HPDE6-E6E7 (cell line): ENCODE measurements around the gene MATN4.
A peak's percentile ranks its signal among the peaks of the same experiment; 100 is the strongest.

Source experiments
- DNase-seq: peaks from one replicate; pipeline ENCODE4 v3.0.0; 2011; ENCODE audit warnings: missing footprints; ENCODE audit errors: extremely low spot score

Gene MATN4

GRCh38 chr20:45340951-45341350, 32.9 kb upstream of the MATN4 start:
- no peak for DNase-seq

DNA sequence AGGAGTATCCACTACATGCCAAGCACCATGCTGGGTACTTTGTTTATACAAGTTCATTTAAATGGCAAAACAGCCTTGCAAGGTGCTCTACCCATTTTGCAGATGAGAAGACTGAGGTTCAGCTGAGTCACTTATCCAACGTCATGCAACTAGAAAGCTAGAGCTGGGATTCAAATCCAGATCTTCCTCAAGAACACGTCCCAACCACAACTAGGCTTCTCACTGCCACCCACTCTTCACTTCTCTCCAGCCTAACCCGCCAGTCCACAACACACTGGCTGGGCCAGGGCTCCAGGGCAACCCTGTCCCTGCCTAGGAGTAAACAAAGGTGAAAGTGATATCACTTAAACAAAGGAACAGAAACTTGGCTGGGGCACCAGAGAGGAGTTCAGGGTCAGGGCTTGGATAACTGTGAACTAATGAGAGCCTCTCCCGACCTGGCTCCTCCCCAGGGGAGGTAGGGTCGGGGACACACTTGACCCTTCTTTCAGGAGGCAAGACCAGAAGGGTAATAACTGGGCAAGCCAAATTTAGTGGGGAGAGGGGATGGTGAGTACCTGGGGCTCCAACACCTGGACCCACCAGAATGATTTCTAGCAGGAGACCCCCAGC, 32.2 kb upstream of the MATN4 start:
- no peak for DNase-seq

DNA sequence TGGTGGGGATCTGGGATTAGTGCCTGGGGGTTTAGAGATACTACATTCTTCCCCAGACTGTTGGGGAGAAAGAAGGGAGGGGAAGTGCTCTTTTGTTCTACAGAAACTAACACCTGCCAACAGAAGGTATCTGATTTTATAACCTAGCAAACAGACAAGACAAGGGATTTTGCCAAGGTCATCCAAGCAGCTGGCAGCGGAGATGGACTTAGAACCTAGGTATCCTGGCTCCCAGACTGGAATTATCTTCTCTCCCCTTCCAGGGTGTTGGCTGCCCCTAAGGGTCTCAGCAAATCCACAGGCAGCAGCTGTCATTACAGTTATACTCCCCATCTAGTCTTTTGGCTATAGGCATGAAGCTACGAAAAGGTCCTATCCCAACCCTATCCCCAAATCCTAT, 31.7 kb upstream of the MATN4 start:
- no peak for DNase-seq

DNA sequence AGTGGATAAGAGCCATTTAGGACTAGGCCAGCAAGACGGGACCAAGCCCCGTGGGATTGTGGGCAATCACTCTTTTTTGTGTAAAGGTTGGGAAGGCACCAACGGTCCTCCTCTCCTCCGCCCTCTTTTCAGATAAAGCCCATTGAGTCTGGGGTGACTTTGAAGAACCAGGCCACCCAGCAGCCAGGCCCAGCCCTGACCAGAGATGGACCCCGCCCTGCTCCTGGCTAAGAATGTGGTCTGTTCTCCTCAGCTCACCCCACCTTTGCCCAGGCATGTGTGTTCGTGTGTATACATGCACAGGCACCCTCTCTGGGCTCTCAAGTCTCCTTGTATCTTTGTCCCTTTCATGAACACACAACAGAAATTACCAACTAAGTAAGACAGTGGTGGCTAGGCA, 31.0 kb upstream of the MATN4 start:
- DNase-seq, result peak; percentile 86

DNA sequence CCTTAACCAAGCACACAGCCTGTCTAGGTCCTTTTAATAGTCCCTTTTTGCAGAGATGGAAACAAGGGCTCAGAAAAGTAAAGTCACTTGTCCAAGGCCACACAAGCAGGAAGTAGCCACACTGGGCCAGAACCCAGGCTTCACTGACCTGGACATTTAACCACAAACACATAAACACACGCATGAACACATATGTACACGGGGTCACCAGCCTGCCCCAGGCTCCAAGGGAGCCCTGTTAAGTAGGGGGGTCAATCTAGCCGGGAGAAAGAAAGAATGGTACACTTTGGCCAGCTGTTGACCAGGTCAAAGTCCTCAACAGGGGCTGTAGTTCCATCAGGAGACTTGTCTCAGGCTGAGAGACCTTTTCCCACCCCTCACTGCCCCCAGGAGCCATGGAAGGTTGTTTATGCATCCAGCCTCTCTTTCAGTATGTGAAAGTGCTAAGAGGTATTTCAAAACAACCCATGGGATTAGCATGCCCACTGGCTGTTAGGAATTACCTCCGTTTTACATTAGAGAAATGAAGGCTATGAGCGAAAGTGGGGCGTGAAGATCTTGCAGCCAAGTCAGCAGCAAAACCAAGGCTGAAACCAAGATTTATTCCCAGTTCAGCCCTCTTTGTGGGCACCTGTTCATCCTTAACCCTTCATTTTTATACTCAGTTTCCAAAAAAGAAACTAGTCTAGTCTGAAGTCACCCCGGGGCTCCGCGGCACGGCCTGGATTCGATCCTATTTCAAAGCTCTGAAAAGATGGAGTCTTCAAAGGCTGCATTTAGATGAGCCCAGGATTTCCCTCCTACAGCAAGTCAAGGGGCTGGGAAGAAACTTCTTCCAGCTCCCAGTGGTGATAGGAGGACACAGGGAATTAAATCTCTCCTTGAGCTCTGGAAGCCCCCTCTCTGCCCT, 30.3 kb upstream of the MATN4 start:
- no peak for DNase-seq

- DNase-seq, result no peak
These were observed 29.4 kb upstream of the MATN4 start for GRCh38 chr20:45337367-45338120.

DNA sequence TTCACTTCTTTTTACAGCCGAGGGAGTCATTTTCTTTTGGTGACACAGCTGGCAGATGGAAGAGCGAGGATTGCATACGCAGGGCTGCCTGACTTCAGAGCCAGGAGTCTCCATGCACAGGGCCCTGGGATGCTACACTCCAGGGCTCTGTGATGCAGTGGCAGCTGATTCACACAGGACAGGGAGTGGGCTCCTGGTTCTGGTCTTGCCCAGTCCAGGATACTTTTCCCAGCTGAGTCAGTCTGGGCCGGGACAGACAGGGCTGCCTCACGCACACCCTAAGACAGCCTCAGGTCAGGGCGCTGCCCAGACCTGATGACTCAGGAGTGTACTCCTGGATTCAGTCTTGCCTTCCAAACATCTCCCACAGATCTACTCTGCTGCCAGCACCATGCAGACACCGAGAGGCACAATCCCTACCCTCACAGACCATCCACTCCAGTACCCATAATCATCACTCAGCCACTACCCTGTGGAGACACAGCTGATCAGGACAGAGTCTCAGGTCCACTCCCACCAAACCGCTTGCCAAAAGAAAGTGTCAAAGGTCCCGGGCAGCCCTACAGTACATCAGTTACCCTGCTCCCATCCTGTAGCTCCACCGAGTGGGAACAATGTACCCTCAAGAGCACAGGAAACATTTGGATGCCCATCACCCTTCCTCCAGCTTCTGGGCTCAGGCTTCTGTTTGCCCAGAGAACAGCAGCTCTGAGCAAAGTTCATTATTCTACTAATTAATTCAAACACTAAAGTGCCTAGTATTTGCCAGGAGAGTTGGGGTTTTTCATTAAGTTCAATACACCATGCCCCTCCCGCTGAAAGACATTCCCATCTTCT, 28.6 kb upstream of the MATN4 start:
- peak; percentile 99 for DNase-seq

DNA sequence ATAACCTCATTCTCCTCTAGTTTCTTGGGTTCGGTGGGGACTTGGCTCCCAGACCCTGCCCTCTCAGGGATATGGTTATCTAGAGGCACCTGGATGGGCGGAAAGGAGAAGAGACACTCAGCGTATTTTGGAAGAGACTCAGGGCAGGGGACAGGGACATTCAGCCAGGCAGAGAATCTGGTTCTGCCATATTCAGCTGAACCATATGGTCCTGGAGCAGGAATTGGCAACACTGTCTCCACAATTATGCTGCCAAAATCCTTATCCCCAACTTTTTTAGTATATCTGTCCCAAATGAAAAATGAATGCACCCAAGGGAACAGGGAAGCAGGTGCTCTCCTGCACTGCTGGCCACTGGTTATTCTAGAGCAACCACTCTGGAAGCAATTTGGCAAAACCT, 22.4 kb upstream of the MATN4 start:
- no peak for DNase-seq

- no peak for DNase-seq
These were observed 21.6 kb upstream of the MATN4 start for GRCh38 chr20:45329497-45330319.

- DNase-seq, result no peak
These were observed 20.4 kb upstream of the MATN4 start for GRCh38 chr20:45328451-45328850.

DNA sequence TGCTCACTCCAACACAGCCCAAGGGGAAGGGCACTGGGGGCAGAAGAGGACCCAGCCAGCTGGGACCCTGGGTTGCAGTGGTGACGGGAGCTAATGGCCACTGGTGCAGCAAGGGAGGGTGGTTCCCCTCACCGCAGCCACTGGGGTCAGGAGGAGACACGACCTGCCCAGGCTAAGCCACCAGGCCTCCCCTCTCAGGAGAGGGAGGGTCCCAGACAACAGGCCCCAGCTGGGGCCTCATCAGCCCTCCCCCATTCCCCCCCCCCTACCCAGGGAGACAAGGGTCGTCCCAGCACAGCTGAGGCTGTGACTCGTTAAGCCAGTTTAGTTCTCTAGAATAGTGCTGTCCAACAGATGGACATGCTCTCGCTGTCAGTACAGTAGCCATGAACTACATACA, 17.3 kb upstream of the MATN4 start:
- no peak for DNase-seq

- no peak for DNase-seq
These were observed 15.6 kb upstream of the MATN4 start for GRCh38 chr20:45323731-45324130.

DNA sequence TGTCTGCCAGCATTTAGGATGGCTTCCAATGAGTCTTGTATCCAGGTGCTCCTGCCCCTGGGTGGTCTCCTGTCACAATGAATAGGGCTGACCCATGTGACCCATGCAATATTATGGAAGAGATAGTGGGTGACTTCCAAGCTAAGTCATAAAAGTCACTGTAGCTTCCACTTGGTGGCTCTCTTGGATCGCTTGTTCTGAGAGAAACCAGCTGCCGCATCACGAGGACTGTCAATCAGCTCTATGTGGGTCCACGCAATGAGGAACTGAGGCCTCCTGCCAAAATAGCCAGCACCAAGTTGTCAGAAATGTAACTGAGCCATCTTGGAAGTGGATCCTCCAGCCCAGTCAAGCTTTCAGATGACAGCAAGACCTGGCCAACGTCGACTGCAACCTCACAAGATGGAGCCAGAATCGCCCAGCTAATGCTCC, 14.9 kb upstream of the MATN4 start:
- DNase-seq, result peak; percentile 89

- no peak for DNase-seq
These were observed 13.0 kb upstream of the MATN4 start for GRCh38 chr20:45320948-45321595.

DNA sequence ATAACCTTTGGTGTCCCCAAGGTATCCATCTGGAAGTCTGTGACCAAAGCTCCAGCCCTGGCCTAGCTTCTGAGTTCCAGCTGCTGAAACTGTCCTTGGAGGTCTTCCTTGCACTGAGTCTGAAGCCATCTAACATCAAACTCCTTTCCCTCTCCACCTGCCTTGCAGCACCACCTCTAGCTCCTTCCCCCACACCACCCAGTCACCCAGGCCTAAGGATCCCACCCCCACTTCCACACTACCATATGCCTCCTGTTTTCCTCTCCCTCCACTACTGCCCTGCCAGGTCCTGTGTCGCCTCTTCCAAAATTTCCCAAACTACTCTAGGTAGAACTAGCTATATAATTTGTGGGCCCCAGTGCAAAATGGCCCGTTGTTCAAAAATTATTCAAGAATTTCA, 10.8 kb upstream of the MATN4 start:
- no peak for DNase-seq

GRCh38 chr20:45318386-45318939, 10.4 kb upstream of the MATN4 start:
- no peak for DNase-seq

- DNase-seq, result no peak
These were observed 9.7 kb upstream of the MATN4 start for GRCh38 chr20:45317826-45318225.

DNA sequence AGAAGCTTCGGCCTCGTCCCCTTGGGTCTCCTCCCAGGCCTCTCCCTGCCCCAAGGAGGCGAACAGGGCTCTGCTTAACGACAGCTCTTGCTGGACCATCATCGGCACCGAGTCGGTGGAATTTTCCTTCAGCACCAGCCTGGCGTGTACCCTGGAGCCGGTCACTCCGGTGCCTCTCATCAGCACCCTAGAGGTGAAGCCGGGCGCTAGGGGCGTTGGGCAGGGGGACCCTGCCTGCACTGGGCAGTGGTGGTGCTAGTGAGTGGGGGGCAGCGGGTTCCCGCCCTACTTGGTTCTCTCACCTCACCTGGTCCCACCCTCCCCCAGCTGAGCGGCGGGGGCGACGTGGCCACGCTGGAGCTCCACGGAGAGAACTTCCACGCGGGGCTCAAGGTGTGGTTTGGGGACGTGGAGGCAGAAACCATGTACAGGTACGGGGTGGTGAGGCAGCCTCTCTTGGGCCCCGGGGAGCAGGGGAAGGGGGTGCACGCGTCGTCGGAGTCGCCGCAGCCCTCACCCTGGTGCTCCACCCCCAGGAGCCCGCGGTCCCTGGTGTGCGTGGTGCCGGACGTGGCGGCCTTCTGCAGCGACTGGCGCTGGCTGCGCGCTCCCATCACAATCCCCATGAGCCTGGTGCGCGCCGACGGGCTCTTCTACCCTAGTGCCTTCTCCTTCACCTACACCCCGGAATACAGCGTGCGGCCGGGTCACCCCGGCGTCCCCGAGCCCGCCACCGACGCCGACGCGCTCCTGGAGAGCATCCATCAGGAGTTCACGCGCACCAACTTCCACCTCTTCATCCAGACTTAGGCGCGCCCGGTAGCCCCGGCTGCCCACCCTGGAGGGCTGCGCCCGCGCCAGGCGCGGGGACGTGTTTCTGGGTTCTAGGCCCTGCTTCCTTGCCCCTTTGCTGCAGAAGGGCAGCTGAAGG, 8.3 kb upstream of the MATN4 start:
- no peak for DNase-seq

DNA sequence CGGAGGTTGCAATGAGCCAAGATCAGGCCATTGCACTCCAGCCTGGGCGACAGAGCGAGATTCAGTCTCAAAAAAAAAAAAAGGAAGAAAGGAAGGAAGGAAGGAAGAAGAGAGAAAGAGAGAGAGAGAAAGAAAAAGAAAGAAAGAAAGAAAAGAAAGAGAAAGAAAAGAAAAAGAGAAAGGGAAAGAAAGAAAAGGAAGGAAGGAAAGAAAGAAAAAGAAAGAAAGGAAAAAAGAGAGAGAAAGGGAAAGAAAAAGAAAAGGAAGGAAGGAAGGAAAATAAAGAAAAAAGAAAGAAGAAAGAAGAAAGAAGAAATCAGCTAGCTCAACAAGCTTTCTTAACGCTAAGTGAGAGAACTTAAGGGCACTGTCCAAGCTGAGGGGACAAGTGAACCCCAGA, 7.6 kb upstream of the MATN4 start:
- DNase-seq, result no peak
